GM23338 (cell line): ENCODE results near the gene TMSB15B.
"Not testable (repeated sequence)": the region's sequence is repeated elsewhere in the genome, so short reads cannot be mapped to it uniquely, and the experiment has no call there.

Experiments
- CREB1 ChIP-seq: fragments of 250-450 bp; sonication (Bioruptor Pico); IDR thresholded peaks from 2 replicates; pipeline ENCODE4 v1.5.0; 2020; ENCODE audit warnings: low read depth, mild to moderate bottlenecking, moderate library complexity
- CTCF ChIP-seq, 2 experiments: fragments of 200-600 bp in 1 of 2; sonication (generic) in 1 of 2; conservative IDR thresholded peaks; 2 replicates each; pipeline versions ENCODE4 v1.5.1 to v1.6.1; 2016 to 2017; ENCODE audit warnings: antibody characterized with exemption in 2 of 2, low read depth in 2 of 2, mild to moderate bottlenecking in 2 of 2, moderate library complexity in 1 of 2
- ETS1 ChIP-seq: IDR thresholded peaks from 2 replicates; pipeline ENCODE4 v1.6.1; 2016; ENCODE audit warnings: antibody characterized with exemption
- EZH2 ChIP-seq: fragments of 200-600 bp; sonication (generic); IDR thresholded peaks from one replicate; pipeline ENCODE4 v1.8.0; 2017; ENCODE audit warnings: antibody characterized with exemption, mild to moderate bottlenecking, low read depth; ENCODE audit not compliant: unreplicated experiment
- EZH2phosphoT487 ChIP-seq: fragments of 200-600 bp; sonication (generic); IDR thresholded peaks from one replicate; pipeline ENCODE4 v1.8.1; 2018; ENCODE audit warnings: antibody characterized with exemption; ENCODE audit not compliant: unreplicated experiment
- JUNB ChIP-seq: IDR thresholded peaks from one replicate; pipeline ENCODE4 v1.6.1; 2016; ENCODE audit warnings: antibody characterized with exemption; ENCODE audit not compliant: unreplicated experiment
- NANOG ChIP-seq: IDR thresholded peaks from 2 replicates; pipeline ENCODE4 v1.6.1; 2016; ENCODE audit warnings: antibody characterized with exemption, borderline replicate concordance
- POLR2AphosphoS5 ChIP-seq: IDR thresholded peaks from 2 replicates; pipeline ENCODE4 v1.6.1; 2016; ENCODE audit warnings: antibody characterized with exemption, low read depth
- STAT1 ChIP-seq: IDR thresholded peaks from one replicate; pipeline ENCODE4 v1.6.1; 2016; ENCODE audit warnings: antibody characterized with exemption; ENCODE audit not compliant: unreplicated experiment
- TF ChIP-seq, protein P1 (sequence below): IDR thresholded peaks from one replicate; pipeline ENCODE4 v1.6.1; 2018; ENCODE audit warnings: antibody characterized with exemption; ENCODE audit not compliant: unreplicated experiment

GRCh38 chrX:104015576-104015975 lies 53.1 kb downstream of the TMSB15B start:
- TF ChIP-seq STAT1; EZH2; JUNB; CTCF (conservative IDR thresholded peaks at IDR 0.05; ENCODE audit: low read depth in 2 of 2); CREB1 (CRISPR knock-in tag); EZH2phosphoT487; ETS1; POLR2AphosphoS5; NANOG: not testable (repeated sequence)
- TF ChIP-seq, protein P1, sequence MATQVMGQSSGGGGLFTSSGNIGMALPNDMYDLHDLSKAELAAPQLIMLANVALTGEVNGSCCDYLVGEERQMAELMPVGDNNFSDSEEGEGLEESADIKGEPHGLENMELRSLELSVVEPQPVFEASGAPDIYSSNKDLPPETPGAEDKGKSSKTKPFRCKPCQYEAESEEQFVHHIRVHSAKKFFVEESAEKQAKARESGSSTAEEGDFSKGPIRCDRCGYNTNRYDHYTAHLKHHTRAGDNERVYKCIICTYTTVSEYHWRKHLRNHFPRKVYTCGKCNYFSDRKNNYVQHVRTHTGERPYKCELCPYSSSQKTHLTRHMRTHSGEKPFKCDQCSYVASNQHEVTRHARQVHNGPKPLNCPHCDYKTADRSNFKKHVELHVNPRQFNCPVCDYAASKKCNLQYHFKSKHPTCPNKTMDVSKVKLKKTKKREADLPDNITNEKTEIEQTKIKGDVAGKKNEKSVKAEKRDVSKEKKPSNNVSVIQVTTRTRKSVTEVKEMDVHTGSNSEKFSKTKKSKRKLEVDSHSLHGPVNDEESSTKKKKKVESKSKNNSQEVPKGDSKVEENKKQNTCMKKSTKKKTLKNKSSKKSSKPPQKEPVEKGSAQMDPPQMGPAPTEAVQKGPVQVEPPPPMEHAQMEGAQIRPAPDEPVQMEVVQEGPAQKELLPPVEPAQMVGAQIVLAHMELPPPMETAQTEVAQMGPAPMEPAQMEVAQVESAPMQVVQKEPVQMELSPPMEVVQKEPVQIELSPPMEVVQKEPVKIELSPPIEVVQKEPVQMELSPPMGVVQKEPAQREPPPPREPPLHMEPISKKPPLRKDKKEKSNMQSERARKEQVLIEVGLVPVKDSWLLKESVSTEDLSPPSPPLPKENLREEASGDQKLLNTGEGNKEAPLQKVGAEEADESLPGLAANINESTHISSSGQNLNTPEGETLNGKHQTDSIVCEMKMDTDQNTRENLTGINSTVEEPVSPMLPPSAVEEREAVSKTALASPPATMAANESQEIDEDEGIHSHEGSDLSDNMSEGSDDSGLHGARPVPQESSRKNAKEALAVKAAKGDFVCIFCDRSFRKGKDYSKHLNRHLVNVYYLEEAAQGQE = not testable (repeated sequence)
